Prostate gland (tissue), 2 donors: Measurements from ENCODE around the gene FHOD3.

Experiments
- POLR2A ChIP-seq: fragments of 450-650 bp; IDR thresholded peaks from one replicate; pipeline ENCODE4 v1.6.1; 2016; ENCODE audit warnings: antibody characterized with exemption, mild to moderate bottlenecking
- POLR2AphosphoS5 ChIP-seq: sonication (generic); formaldehyde crosslinking; IDR thresholded peaks from one replicate; pipeline ENCODE4 v1.6.1; 2017; ENCODE audit warnings: antibody characterized with exemption
- TF ChIP-seq, protein P1 (sequence below), 4 experiments: fragments of 200-600 bp in 2 of 4; fragments of 450-650 bp in 2 of 4; sonication (generic) in 2 of 4; IDR thresholded peaks; 1 replicate in 3 of 4; 2 replicates in 1 of 4; pipeline ENCODE4 v1.5.1; 2016 to 2019; ENCODE audit warnings: antibody characterized with exemption in 4 of 4, mild to moderate bottlenecking in 2 of 4, moderate library complexity in 2 of 4

DNA sequence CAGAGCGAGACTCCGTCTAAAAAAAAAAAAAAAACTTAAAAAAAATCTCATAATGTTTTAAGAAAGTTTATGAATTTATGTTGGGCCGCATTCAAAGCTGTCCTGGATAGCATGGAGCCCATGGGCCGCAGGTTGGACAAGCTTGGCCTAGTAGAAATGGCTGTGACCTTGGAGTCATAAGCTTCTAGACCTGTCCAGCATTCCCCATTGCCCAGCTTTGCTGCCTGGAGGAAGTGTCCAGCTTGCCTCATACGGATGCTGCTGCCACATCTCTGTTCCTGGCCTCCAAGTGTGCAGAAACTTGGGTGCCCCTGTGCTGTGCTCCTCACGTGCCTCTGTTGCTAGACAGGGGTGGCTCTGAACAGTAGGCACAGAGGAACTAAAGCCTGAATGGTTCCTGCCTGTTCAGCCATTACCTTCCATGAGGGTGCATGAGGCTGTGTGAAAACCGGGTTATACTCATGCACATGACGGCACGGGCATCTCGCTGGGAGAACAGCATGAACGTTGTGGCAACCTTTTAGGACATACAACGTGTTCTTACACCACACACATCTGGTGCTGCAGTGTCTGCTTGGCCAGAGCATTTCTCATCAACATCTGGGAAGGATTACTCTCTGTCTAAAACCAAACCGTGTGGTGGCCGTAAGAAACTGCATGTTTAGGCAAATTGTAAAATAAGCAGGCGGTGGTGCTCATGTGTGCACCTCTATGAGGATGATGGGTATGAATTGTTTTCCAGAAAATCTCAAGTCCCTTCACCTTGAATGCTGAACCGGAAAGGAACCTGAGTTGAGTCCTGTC, 38.2 kb downstream of the FHOD3 start:
- TF ChIP-seq POLR2A = no peak
- TF ChIP-seq, protein P1, sequence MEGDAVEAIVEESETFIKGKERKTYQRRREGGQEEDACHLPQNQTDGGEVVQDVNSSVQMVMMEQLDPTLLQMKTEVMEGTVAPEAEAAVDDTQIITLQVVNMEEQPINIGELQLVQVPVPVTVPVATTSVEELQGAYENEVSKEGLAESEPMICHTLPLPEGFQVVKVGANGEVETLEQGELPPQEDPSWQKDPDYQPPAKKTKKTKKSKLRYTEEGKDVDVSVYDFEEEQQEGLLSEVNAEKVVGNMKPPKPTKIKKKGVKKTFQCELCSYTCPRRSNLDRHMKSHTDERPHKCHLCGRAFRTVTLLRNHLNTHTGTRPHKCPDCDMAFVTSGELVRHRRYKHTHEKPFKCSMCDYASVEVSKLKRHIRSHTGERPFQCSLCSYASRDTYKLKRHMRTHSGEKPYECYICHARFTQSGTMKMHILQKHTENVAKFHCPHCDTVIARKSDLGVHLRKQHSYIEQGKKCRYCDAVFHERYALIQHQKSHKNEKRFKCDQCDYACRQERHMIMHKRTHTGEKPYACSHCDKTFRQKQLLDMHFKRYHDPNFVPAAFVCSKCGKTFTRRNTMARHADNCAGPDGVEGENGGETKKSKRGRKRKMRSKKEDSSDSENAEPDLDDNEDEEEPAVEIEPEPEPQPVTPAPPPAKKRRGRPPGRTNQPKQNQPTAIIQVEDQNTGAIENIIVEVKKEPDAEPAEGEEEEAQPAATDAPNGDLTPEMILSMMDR (IDR thresholded peaks at IDR 0.05) = no peak
- TF ChIP-seq POLR2AphosphoS5 = no peak
